Gastrocnemius medialis (tissue), 4 donors: ENCODE measurements around the gene TRIP12. TPM values are rescaled to one million over a fixed set of nuclear protein-coding genes. Genes with fewer than 3 reads are reported as not detected.
A peak's percentile ranks its signal among the peaks of the same experiment; 100 is the strongest.
"Not testable (repeated sequence)": the region's sequence is repeated elsewhere in the genome, so short reads cannot be mapped to it uniquely, and the experiment has no call there.

ENCODE experiments used
- ATAC-seq, 2 donors: fragments of 150-250 bp; one replicate each; pipeline ENCODE4 v1.9.1; 2016
- DNase-seq, 2 donors: peaks; one replicate each; pipeline ENCODE4 v3.0.0-alpha.2; 2019
- H3K27ac ChIP-seq, 4 donors: fragments of 200-600 bp; sonication (generic); 1 replicate in 1 of 4; 2 replicates in 3 of 4; pipeline ENCODE4 v1.5.1; 2016 to 2018; ENCODE audit warnings: mild to moderate bottlenecking in 2 of 4, moderate library complexity in 1 of 4
- H3K27me3 ChIP-seq, 3 donors: fragments of 200-600 bp; sonication (generic) in 2 of 3; 1 replicate in 1 of 3; 2 replicates in 2 of 3; pipeline versions ENCODE4 v1.5.1 to v1.6.0; 2016 to 2019; ENCODE audit warnings: mild to moderate bottlenecking in 1 of 3, moderate library complexity in 1 of 3
- H3K36me3 ChIP-seq, 2 donors: fragments of 200-600 bp; sonication (generic) in 1 of 2; one replicate each; pipeline ENCODE4 v1.5.1; 2017 to 2018
- H3K4me1 ChIP-seq, 2 donors: fragments of 200-600 bp; sonication (generic) in 1 of 2; one replicate each; pipeline ENCODE4 v1.5.1; 2016 to 2017; ENCODE audit warnings: mild to moderate bottlenecking in 2 of 2
- H3K4me3 ChIP-seq, 4 donors: fragments of 200-600 bp; sonication (generic) in 3 of 4; 1 replicate in 1 of 4; 2 replicates in 3 of 4; pipeline ENCODE4 v1.5.1; 2016 to 2019; ENCODE audit warnings: mild to moderate bottlenecking in 2 of 4
- H3K9me3 ChIP-seq, 3 donors: fragments of 200-600 bp; sonication (generic) in 2 of 3; 1 replicate in 1 of 3; 2 replicates in 2 of 3; pipeline ENCODE4 v1.5.1; 2016 to 2019
- CTCF ChIP-seq, 5 experiments: fragments of 450-650 bp in 3 of 5; fragments of 200-600 bp in 2 of 5; sonication (generic) in 2 of 5; IDR thresholded peaks in 4 of 5; conservative IDR thresholded peaks in 1 of 5; 1 replicate in 4 of 5; 2 replicates in 1 of 5; pipeline ENCODE4 v1.5.1; 2016 to 2019; ENCODE audit warnings: antibody characterized with exemption in 5 of 5, mild to moderate bottlenecking in 3 of 5, moderate library complexity in 3 of 5
- POLR2A ChIP-seq, 2 donors: fragments of 450-650 bp; IDR thresholded peaks; one replicate each; pipeline ENCODE4 v1.6.1; 2017; ENCODE audit warnings: antibody characterized with exemption in 2 of 2, mild to moderate bottlenecking in 2 of 2, moderate library complexity in 2 of 2
- in situ Hi-C, 4 donors: fragments of 200-750 bp; cut with MboI; loops; one replicate each; pipeline versions ENCODE4 v1.15.0 to v1.8.0; 2017; ENCODE audit warnings: low sequenced_read_pairs in 4 of 4
- intact Hi-C: fragments of 100-400 bp; cut with DNase I; formaldehyde crosslinking; loops from one replicate; pipeline ENCODE4 v1.15.1; 2023; ENCODE audit warnings: low total_unique reads
- total RNA-seq, 4 donors: library from RNA; depleted of rRNA; stranded (reverse); fragments of >200 nt; gene quantifications; one replicate each; pipeline versions ENCODE4 v1.1.0 to v1.2.3, GENCODE V29; 2016

Gene TRIP12
- total RNA-seq, 4 donors from 2014 or later = 122 to 152 (median 141) TPM

GRCh38 chr2:229903037-229903436 is 18.8 kb downstream of the TRIP12 start:
- Histone ChIP-seq H3K4me1 (peaks cover 40% of the 10 kb centered on the region in 2 donors), H3K9me3 (no peaks in the 10 kb centered on the region), H3K4me3 (no peak overlapping the region), H3K27me3 (no peaks in the 10 kb centered on the region), H3K36me3 (no peaks in the 10 kb centered on the region), H3K27ac (no peak overlapping the region)
- DNase-seq (no peak), ATAC-seq (no peak)
- in situ Hi-C loops (loop anchor here in 1 of 4 donors (10.0 kb wide), 1 partner anchor 98 kb away; no protein-coding TSS in a partner anchor), intact Hi-C loops (no loop called here)
- no peak for TF ChIP-seq CTCF (IDR thresholded peaks at IDR 0.05 in 4 of 5, conservative IDR thresholded peaks at IDR 0.05 in 1 of 5)
- TF ChIP-seq POLR2A (IDR thresholded peaks at IDR 0.05) = no peak

- Histone ChIP-seq H3K27ac (peak overlapping the region in 1 of 4 donors; percentile 11), H3K9me3 (no peaks in the 10 kb centered on the region), H3K27me3 (no peaks in the 10 kb centered on the region), H3K4me3 (no peak overlapping the region), H3K4me1 (peaks cover 39 to 42% of the 10 kb centered on the region in 2 donors), H3K36me3 (no peaks in the 10 kb centered on the region)
- in situ Hi-C loops (loop anchor here in 1 of 4 donors (10.0 kb wide), 1 partner anchor 97 kb away; no protein-coding TSS in a partner anchor), intact Hi-C loops (no loop called here)
- DNase-seq = no peak
- no peak for TF ChIP-seq CTCF (IDR thresholded peaks at IDR 0.05 in 4 of 5, conservative IDR thresholded peaks at IDR 0.05 in 1 of 5)
- no peak for TF ChIP-seq POLR2A (IDR thresholded peaks at IDR 0.05)
- peak in 1 of 2 donors; percentile 58 for ATAC-seq
Measured at GRCh38 chr2:229901819-229902218, 20.0 kb downstream of the TRIP12 start.

GRCh38 chr2:229900514-229900913 is 21.3 kb downstream of the TRIP12 start:
- intact Hi-C loops, H3K9me3 ChIP-seq, ATAC-seq, H3K4me3 ChIP-seq, H3K27me3 ChIP-seq, DNase-seq, H3K27ac ChIP-seq, H3K36me3 ChIP-seq: not testable (repeated sequence)
- H3K4me1 ChIP-seq = peaks cover 39 to 43% of the 10 kb centered on the region in 2 donors
- in situ Hi-C loops = loop anchor here in 1 of 4 donors (10.0 kb wide), 1 partner anchor 96 kb away; no protein-coding TSS in a partner anchor

GRCh38 chr2:229900012-229900411 is 21.8 kb downstream of the TRIP12 start:
- H3K27me3 ChIP-seq = no peaks in the 10 kb centered on the region
- intact Hi-C loops = no loop called here
- no peaks in the 10 kb centered on the region for H3K9me3 ChIP-seq
- H3K27ac ChIP-seq = no peak overlapping the region
- TF ChIP-seq CTCF (IDR thresholded peaks at IDR 0.05 in 4 of 5, conservative IDR thresholded peaks at IDR 0.05 in 1 of 5) (no peak), POLR2A (IDR thresholded peaks at IDR 0.05) (no peak)
- peaks cover 44 to 48% of the 10 kb centered on the region in 2 donors for H3K4me1 ChIP-seq
- H3K4me3 ChIP-seq = no peak overlapping the region
- H3K36me3 ChIP-seq = no peaks in the 10 kb centered on the region
- in situ Hi-C loops = loop anchor here in 1 of 4 donors (10.0 kb wide), 1 partner anchor 95 kb away; no protein-coding TSS in a partner anchor
- ATAC-seq (no peak), DNase-seq (no peak)

- no peaks in the 10 kb centered on the region for H3K27me3 ChIP-seq
- H3K27ac ChIP-seq = no peak overlapping the region
- ATAC-seq = no peak
- TF ChIP-seq POLR2A (IDR thresholded peaks at IDR 0.05) = no peak
- TF ChIP-seq CTCF (IDR thresholded peaks at IDR 0.05 in 4 of 5, conservative IDR thresholded peaks at IDR 0.05 in 1 of 5) = no peak
- peaks cover 48 to 52% of the 10 kb centered on the region in 2 donors for H3K4me1 ChIP-seq
- no peak overlapping the region for H3K4me3 ChIP-seq
- DNase-seq = no peak
- no peaks in the 10 kb centered on the region for H3K36me3 ChIP-seq
- in situ Hi-C loops (loop anchor here in 1 of 4 donors (10.0 kb wide), 1 partner anchor 95 kb away; no protein-coding TSS in a partner anchor), intact Hi-C loops (no loop called here)
- no peaks in the 10 kb centered on the region for H3K9me3 ChIP-seq
Measured at GRCh38 chr2:229899604-229900003, 22.2 kb downstream of the TRIP12 start.
